Natural killer cell (primary cell): ENCODE results near the gene AP1G2. TPM values are rescaled to one million over a fixed set of nuclear protein-coding genes. Genes with fewer than 3 reads are reported as not detected.
A peak's percentile ranks its signal among the peaks of the same experiment; 100 is the strongest.

Experiments
- ATAC-seq, 3 donors: fragments of 150-1000 bp in 2 of 3; fragments of 200-7000 bp in 1 of 3; cut with Tn5 transposase; 1 replicate in 1 of 3; 2 replicates in 2 of 3; pipeline ENCODE4 v1.10.0; 2021; ENCODE audit warnings: mild to moderate bottlenecking in 2 of 3, moderate library complexity in 2 of 3
- DNase-seq, 2 donors: peaks; one replicate each; pipeline versions ENCODE4 v3.0.0 to v3.0.0-alpha.2; 2013 to 2021; ENCODE audit warnings: mixed read lengths in 1 of 2
- H3K27ac ChIP-seq: one replicate; pipeline ENCODE4 v1.5.1; 2013; ENCODE audit warnings: mild to moderate bottlenecking, low read length
- H3K27me3 ChIP-seq: one replicate; pipeline ENCODE4 v1.6.1; 2013; ENCODE audit warnings: low read length; ENCODE audit not compliant: control insufficient read depth, insufficient read depth
- H3K36me3 ChIP-seq: one replicate; pipeline ENCODE4 v1.6.1; 2013; ENCODE audit warnings: low read length; ENCODE audit not compliant: control insufficient read depth, insufficient read depth
- H3K4me1 ChIP-seq: one replicate; pipeline ENCODE4 v1.6.1; 2013; ENCODE audit warnings: low read length; ENCODE audit not compliant: control insufficient read depth, insufficient read depth
- H3K4me3 ChIP-seq: one replicate; pipeline ENCODE4 v1.5.1; 2013; ENCODE audit warnings: low read length
- H3K9me3 ChIP-seq: one replicate; pipeline ENCODE4 v1.6.1; 2013; ENCODE audit warnings: low read length; ENCODE audit not compliant: control insufficient read depth, insufficient read depth
- H3K27ac Mint-ChIP-seq, 2 donors: one replicate each; pipeline ENCODE4 v1.8.0; 2022; ENCODE audit warnings: mild to moderate bottlenecking in 2 of 2, mixed read lengths in 2 of 2, moderate library complexity in 1 of 2
- H3K27me3 Mint-ChIP-seq, 2 donors: one replicate each; pipeline ENCODE4 v1.8.0; 2022; ENCODE audit warnings: low read depth in 2 of 2, mixed read lengths in 2 of 2
- H3K36me3 Mint-ChIP-seq: one replicate; pipeline ENCODE4 v1.8.0; 2022; ENCODE audit warnings: mixed read lengths
- H3K4me1 Mint-ChIP-seq, 2 donors: one replicate each; pipeline ENCODE4 v1.8.0; 2022; ENCODE audit warnings: mixed read lengths in 2 of 2
- H3K4me3 Mint-ChIP-seq: one replicate; pipeline ENCODE4 v1.8.0; 2022; ENCODE audit warnings: mild to moderate bottlenecking, moderate library complexity, mixed read lengths
- H3K9me3 Mint-ChIP-seq, 2 donors: one replicate each; pipeline ENCODE4 v1.8.0; 2022; ENCODE audit warnings: mixed read lengths in 2 of 2
- WGBS: methylation state at CpG from one replicate; pipeline ENCODE4 v1.1.7; 2013; ENCODE audit warnings: missing lambda C conversion rate; ENCODE audit not compliant: insufficient coverage; 5-methylcytosine and 5-hydroxymethylcytosine counted together
- intact Hi-C: fragments of 100-400 bp; cut with micrococcal nuclease; formaldehyde crosslinking; loops from one replicate; pipeline ENCODE4 v1.14.2; 2022
- total RNA-seq, 4 donors: library from RNA; stranded (reverse); fragments of 120-200 nt in 1 of 4; gene quantifications; one replicate each; pipeline versions ENCODE4 v1.2.3 to v1.2.4, GENCODE V29; 2013 to 2022
- TF ChIP-seq, protein P1 (sequence below): fragments of 200-600 bp; IDR thresholded peaks from one replicate; pipeline ENCODE4 v1.8.0; 2022; ENCODE audit warnings: antibody characterized with exemption

The AP1G2 gene
- total RNA-seq, 3 donors from 2014 or later (not counting 1 experiment from before 2014, with no cell fraction given): 219 to 296 (median 259) TPM

DNA sequence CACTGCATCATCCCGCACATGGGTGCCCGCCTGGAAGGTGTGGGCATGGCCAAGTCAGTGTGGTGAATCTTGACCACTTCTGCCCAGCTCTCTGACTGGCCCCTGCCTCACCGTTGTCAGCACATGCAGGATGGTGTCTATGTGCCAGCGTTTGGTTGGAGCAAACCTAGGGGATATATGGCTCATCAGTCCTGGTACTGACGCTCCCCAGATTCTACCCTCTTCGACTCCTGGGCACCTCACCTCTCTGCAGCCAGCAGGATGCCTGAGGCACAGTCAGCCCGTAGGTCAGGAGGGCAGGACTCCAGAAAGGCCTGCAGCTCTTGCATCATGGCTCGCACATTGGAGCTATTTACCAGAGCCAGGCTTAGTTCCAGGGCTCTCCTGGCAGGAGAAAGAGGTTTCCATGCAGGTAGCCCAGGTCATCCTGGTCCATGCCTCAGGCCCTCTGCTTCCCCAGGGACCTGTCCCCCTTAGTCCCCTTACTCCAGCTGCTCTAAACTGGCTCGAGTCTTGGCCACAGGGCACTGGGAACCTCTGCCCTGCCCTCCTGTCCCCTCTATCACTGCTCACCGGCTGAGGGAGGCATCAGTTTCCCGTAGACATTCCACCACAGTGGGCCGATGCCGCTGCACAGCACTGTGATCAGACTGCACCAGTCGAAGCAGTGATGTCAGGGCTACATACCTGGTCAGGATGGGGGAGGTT, 4.0 kb downstream of the AP1G2 start:
- Histone ChIP-seq H3K4me1 (peaks cover 24% of the 10 kb centered on the region), H3K36me3 (peaks cover 64% of the 10 kb centered on the region), H3K27ac (no peak overlapping the region), H3K4me3 (no peak overlapping the region), H3K9me3 (no peaks in the 10 kb centered on the region), H3K27me3 (no peaks in the 10 kb centered on the region)
- Mint-ChIP-seq H3K27me3 (no peaks in the 10 kb centered on the region), H3K4me1 (peaks cover 20 to 37% of the 10 kb centered on the region in 2 donors), H3K4me3 (no peak overlapping the region), H3K27ac (peak overlapping the region in 1 of 2 donors; percentile 66), H3K9me3 (no peaks in the 10 kb centered on the region), H3K36me3 (no peaks in the 10 kb centered on the region)
- ATAC-seq (no peak), DNase-seq (no peak)
- 95% methylated on average over 14 of the region's 14 CpGs for WGBS
- intact Hi-C loops: loop anchor here (5.0 kb wide), 1 partner anchor 236 kb away; no protein-coding TSS in a partner anchor
- TF ChIP-seq, protein P1, sequence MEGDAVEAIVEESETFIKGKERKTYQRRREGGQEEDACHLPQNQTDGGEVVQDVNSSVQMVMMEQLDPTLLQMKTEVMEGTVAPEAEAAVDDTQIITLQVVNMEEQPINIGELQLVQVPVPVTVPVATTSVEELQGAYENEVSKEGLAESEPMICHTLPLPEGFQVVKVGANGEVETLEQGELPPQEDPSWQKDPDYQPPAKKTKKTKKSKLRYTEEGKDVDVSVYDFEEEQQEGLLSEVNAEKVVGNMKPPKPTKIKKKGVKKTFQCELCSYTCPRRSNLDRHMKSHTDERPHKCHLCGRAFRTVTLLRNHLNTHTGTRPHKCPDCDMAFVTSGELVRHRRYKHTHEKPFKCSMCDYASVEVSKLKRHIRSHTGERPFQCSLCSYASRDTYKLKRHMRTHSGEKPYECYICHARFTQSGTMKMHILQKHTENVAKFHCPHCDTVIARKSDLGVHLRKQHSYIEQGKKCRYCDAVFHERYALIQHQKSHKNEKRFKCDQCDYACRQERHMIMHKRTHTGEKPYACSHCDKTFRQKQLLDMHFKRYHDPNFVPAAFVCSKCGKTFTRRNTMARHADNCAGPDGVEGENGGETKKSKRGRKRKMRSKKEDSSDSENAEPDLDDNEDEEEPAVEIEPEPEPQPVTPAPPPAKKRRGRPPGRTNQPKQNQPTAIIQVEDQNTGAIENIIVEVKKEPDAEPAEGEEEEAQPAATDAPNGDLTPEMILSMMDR: no peak

DNA sequence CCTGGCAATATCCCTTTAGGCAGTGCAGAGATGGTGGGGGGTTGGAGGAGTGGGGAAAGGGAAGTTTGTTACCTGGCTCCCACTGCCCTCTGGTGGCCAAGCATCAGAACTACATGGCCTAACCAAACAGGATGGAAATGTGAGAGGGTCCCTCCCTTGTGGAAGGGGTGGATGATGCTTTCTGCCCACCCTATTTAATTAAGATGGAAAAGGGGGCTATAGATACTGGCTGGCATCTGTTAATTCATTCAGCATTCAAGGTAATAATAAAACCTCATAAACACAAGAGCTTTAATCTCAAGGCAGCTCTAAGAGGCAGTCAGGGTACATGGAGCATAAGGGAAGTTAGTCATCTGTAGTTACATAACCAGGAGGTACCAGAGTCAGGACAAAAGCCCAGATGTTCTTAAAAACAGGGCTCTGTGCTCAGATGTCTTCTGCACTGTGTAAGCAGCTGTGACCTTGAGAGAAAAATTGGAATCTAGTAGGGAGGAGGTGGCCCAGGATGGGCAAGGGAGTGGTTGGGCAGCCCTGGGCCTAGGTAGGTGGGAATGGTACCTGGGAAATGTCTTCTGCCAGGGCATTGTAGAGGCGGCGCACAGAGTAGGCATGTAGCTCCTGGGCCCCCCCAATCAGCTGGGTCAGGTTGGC, 4.6 kb downstream of the AP1G2 start:
- Histone ChIP-seq H3K36me3 (peaks cover 64% of the 10 kb centered on the region), H3K4me1 (peaks cover 17% of the 10 kb centered on the region), H3K27ac (no peak overlapping the region), H3K4me3 (no peak overlapping the region), H3K9me3 (no peaks in the 10 kb centered on the region), H3K27me3 (no peaks in the 10 kb centered on the region)
- Mint-ChIP-seq H3K27me3 (no peaks in the 10 kb centered on the region), H3K36me3 (no peaks in the 10 kb centered on the region), H3K27ac (peak overlapping the region in 1 of 2 donors; percentile 61), H3K4me3 (peak overlapping the region; percentile 28), H3K9me3 (no peaks in the 10 kb centered on the region), H3K4me1 (peaks cover 21 to 30% of the 10 kb centered on the region in 2 donors)
- DNase-seq (peak; percentile 39 to 82), ATAC-seq (peak; percentile 49 to 59 (median 57))
- 93% methylated on average over 2 of the region's 2 CpGs for WGBS
- intact Hi-C loops: loop anchor here (5.0 kb wide), 1 partner anchor 236 kb away; no protein-coding TSS in a partner anchor
- TF ChIP-seq, protein P1: peak; percentile 85

DNA sequence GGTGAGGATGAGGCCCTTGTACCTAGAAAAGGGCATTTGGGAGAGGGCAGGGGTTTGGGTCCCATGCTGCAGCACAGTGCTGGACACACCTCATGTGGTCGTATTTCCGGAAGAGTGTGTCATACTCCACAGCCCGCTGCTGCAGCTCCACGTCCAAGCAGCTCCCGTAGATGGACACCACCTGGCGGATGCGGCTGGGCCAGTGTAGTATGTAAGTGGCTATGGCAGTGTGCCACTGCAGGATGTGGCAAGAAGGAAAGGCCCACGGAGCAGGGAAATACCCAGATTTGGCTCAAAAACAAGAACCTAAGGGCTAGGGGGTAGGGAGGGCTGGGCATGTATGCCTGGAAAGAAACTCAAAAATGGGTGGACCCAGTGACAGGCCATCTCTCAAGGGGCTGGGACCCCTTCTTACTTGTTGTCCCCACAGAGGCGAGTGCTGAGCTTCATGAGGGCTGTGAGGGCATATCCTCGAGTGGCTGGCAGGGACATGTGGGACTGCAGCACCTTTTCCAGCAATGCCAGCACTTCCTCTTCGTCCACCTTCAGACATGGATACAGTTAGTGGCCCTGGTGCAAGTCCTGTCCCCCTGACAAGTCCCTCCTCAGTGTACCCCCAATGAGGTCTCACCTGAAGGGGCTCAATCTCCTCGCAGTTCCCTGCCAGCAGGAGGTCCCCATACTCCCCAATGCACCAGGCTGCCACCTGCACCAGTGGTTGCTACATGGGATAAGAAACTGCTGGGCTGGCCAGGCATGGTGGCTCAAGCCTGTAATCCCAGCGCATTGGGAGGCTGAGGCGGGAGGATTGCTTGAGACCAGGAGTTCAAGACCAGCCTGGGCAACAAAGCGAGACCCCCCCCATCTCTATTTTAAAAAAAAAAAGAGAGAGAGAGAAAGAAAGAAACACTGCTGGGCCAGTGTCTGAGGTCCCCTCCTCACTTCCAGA, 5.4 kb downstream of the AP1G2 start:
- Histone ChIP-seq H3K9me3 (no peaks in the 10 kb centered on the region), H3K27ac (no peak overlapping the region), H3K27me3 (no peaks in the 10 kb centered on the region), H3K4me1 (peaks cover 14% of the 10 kb centered on the region), H3K4me3 (no peak overlapping the region), H3K36me3 (peaks cover 64% of the 10 kb centered on the region)
- no peaks in the 10 kb centered on the region for H3K27me3 Mint-ChIP-seq
- peaks cover 21 to 28% of the 10 kb centered on the region in 2 donors for H3K4me1 Mint-ChIP-seq
- ATAC-seq (no peak), DNase-seq (no peak)
- no peaks in the 10 kb centered on the region for H3K9me3 Mint-ChIP-seq
- H3K4me3 Mint-ChIP-seq: no peak overlapping the region
- H3K36me3 Mint-ChIP-seq: no peaks in the 10 kb centered on the region
- intact Hi-C loops: loop anchor here (5.0 kb wide), 1 partner anchor 235 kb away; no protein-coding TSS in a partner anchor
- peak overlapping the region in 1 of 2 donors; percentile 61 for H3K27ac Mint-ChIP-seq
- WGBS: 93% methylated on average over 13 of the region's 15 CpGs
- TF ChIP-seq, protein P1: no peak
